K562 (cell line): ENCODE measurements around the gene DCAF11. TPM values are rescaled to one million over a fixed set of nuclear protein-coding genes. Genes with fewer than 3 reads are reported as not detected.
A peak's percentile ranks its signal among the peaks of the same experiment; 100 is the strongest.

Source experiments
- ATF7 ChIP-seq: fragments of 450-650 bp; IDR thresholded peaks from 2 replicates; pipeline ENCODE4 v1.7.1; 2014; ENCODE audit warnings: mild to moderate bottlenecking, moderate library complexity
- BCL6 ChIP-seq: fragments of 250-450 bp; sonication (Bioruptor Pico); IDR thresholded peaks from 2 replicates; pipeline ENCODE4 v1.4.0; 2020
- CAMTA2 ChIP-seq: fragments of 250-450 bp; sonication (Bioruptor Pico); conservative IDR thresholded peaks from 2 replicates; pipeline ENCODE4 v1.5.1; 2022
- ELF4 ChIP-seq: fragments of 450-650 bp; formaldehyde crosslinking; IDR thresholded peaks from 2 replicates; pipeline ENCODE4 v1.4.0; 2022; ENCODE audit warnings: missing genetic modification characterization
- FOXK2 ChIP-seq, 2 experiments: fragments of 450-650 bp; IDR thresholded peaks in 1 of 2; conservative IDR thresholded peaks in 1 of 2; 2 replicates each; pipeline ENCODE4 v1.6.1; 2016; ENCODE audit warnings: low read depth in 2 of 2, mild to moderate bottlenecking in 1 of 2
- GABPA ChIP-seq: fragments of 200-800 bp; sonication (Bioruptor generic); conservative IDR thresholded peaks from 2 replicates; pipeline ENCODE4 v1.6.1; 2016; ENCODE audit warnings: low read depth, missing genetic modification characterization, missing compliant biosample characterization
- HDAC8 ChIP-seq: fragments of 450-650 bp; IDR thresholded peaks from 2 replicates; pipeline ENCODE4 v1.6.1; 2016; ENCODE audit warnings: mild to moderate bottlenecking, missing genetic modification characterization, moderate library complexity, missing compliant biosample characterization
- MED1 ChIP-seq: sonication (generic); formaldehyde crosslinking; IDR thresholded peaks from 2 replicates; pipeline ENCODE4 v1.8.1; 2023; ENCODE audit warnings: missing genetic modification reagents, borderline replicate concordance
- NBN ChIP-seq: fragments of 450-650 bp; IDR thresholded peaks from 2 replicates; pipeline ENCODE4 v1.6.1; 2016; ENCODE audit warnings: low read depth, mild to moderate bottlenecking
- PPARD ChIP-seq: fragments of 250-450 bp; sonication (Bioruptor Pico); IDR thresholded peaks from 2 replicates; pipeline ENCODE4 v1.8.0; 2022; ENCODE audit warnings: inconsistent platforms, mild to moderate bottlenecking, moderate library complexity
- SMAD4 ChIP-seq: fragments of 250-450 bp; sonication (Bioruptor Pico); conservative IDR thresholded peaks from 2 replicates; pipeline ENCODE4 v1.8.0; 2021; ENCODE audit warnings: inconsistent platforms, mild to moderate bottlenecking, moderate library complexity
- SRSF1 ChIP-seq: fragments of 200-400 bp; formaldehyde crosslinking; IDR thresholded peaks from 2 replicates; pipeline ENCODE4 v1.6.1; 2017; ENCODE audit warnings: mild to moderate bottlenecking, low read depth, low read length, moderate library complexity
- SRSF3 ChIP-seq: fragments of 200-400 bp; formaldehyde crosslinking; IDR thresholded peaks from 2 replicates; pipeline ENCODE4 v1.6.1; 2016; ENCODE audit warnings: mild to moderate bottlenecking, low read length, moderate library complexity; ENCODE audit not compliant: insufficient read depth
- ZBTB1 ChIP-seq: sonication (generic); formaldehyde crosslinking; IDR thresholded peaks from 2 replicates; pipeline ENCODE4 v1.8.1; 2023; ENCODE audit warnings: missing genetic modification reagents, low read depth, mild to moderate bottlenecking, borderline replicate concordance
- ZEB2 ChIP-seq: fragments of 450-650 bp; IDR thresholded peaks from 2 replicates; pipeline ENCODE4 v1.6.1; 2016
- ZNF507 ChIP-seq: conservative IDR thresholded peaks from 2 replicates; pipeline ENCODE4 v1.6.1; 2017; ENCODE audit warnings: missing genetic modification characterization, missing compliant biosample characterization
- ZNF668 ChIP-seq: fragments of 250-450 bp; sonication (Bioruptor Pico); IDR thresholded peaks from 2 replicates; pipeline ENCODE4 v1.8.0; 2022; ENCODE audit warnings: mild to moderate bottlenecking, inconsistent platforms
- polyA plus RNA-seq, 8 experiments: library from polyadenylated mRNA; depleted of rRNA in 4 of 8; stranded (reverse) in 5 of 8; unstranded in 3 of 8; fragments of >200 nt; fragmentation: Nextera tagmentation in 2 of 8; fragmentation: Illumina TruSeq in 1 of 8; extraction: Ambion mirVana in 2 of 8; extraction: Trizol in 1 of 8; gene quantifications; 2 replicates each; pipeline versions ENCODE4 v1.2.1 to v1.2.3, GENCODE V29; 2011 to 2014; ENCODE audit warnings: inconsistent platforms in 1 of 8, missing spikeins in 1 of 8
- total RNA-seq, 7 experiments: library from RNA; depleted of rRNA in 6 of 7; stranded (reverse); fragments of >200 nt in 6 of 7; fragmentation: Illumina TruSeq in 2 of 7; extraction: Trizol in 2 of 7; gene quantifications; 2 replicates each; pipeline versions ENCODE4 v1.2.1 to v1.2.3, GENCODE V29; 2011 to 2021; ENCODE audit warnings: low replicate concordance in 1 of 7
- TF ChIP-seq, protein P1 (sequence below): fragments of 450-650 bp; IDR thresholded peaks from 2 replicates; pipeline ENCODE4 v1.7.1; 2018; ENCODE audit warnings: mild to moderate bottlenecking, low read depth; ENCODE audit not compliant: partially characterized antibody
- TF ChIP-seq, protein P2 (sequence below): sonication (generic); formaldehyde crosslinking; IDR thresholded peaks from 2 replicates; pipeline ENCODE4 v1.8.0; 2022; ENCODE audit warnings: mild to moderate bottlenecking, missing genetic modification reagents
- TF ChIP-seq, protein P3 (sequence below): fragments of 250-450 bp; sonication (Bioruptor Pico); IDR thresholded peaks from 2 replicates; pipeline ENCODE4 v1.4.0; 2020; ENCODE audit warnings: mild to moderate bottlenecking, moderate library complexity

Gene DCAF11
- total and polyA plus RNA-seq, 9 of the 15 experiments (the other 6 are each of a cell fraction or from before 2014, with no cell fraction given), result 8.5 to 46.2 (median 36.4) TPM

DNA sequence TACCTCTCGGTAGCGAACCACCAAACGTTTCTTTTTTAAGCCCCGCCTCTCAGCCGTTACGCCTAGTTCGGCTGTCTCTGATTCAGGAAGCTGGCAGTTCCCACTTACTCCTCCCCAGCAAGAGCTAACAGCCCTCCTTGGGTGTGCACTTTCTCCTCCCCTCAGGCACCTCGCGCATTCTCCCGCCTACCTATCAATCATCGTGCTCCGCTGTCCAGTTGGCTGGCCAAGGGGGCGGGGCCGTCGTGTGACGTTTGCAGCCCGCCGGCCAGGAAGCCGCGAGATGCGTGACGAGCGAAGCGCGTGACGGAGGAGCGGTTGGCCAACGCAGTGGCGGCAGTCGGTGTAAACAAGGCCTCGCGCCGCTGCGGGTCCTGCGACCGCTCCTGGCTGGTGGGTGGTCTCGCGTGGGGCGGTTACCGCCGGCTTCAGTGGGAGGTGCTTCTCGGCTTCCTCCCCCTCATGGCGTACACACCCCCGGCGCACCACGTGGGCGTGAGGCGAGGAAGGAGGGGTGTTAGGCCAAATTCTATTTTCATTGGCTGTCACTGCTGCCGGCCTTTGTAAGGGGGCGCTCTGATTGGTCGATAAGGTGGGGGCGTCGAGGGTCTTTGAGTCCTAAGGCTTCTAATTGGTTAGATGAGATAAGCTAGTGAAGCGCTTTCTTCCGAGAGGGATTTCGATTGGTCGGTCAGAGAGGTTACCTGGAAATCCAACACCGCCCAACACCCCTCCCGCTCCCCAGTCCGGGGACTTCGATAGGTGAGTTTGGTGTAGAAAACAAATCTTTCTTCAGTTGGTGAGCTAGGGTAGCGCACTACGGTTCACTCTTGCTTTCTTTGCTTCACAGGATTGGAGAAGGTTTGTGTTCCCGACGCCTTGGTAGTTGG, at the start of gene DCAF11, which contains the start of gene NRL (continued):
- TF ChIP-seq, protein P1, sequence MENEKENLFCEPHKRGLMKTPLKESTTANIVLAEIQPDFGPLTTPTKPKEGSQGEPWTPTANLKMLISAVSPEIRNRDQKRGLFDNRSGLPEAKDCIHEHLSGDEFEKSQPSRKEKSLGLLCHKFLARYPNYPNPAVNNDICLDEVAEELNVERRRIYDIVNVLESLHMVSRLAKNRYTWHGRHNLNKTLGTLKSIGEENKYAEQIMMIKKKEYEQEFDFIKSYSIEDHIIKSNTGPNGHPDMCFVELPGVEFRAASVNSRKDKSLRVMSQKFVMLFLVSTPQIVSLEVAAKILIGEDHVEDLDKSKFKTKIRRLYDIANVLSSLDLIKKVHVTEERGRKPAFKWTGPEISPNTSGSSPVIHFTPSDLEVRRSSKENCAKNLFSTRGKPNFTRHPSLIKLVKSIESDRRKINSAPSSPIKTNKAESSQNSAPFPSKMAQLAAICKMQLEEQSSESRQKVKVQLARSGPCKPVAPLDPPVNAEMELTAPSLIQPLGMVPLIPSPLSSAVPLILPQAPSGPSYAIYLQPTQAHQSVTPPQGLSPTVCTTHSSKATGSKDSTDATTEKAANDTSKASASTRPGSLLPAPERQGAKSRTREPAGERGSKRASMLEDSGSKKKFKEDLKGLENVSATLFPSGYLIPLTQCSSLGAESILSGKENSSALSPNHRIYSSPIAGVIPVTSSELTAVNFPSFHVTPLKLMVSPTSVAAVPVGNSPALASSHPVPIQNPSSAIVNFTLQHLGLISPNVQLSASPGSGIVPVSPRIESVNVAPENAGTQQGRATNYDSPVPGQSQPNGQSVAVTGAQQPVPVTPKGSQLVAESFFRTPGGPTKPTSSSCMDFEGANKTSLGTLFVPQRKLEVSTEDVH, result no peak
- TF ChIP-seq ZBTB1 (CRISPR knock-in tag) (peak; percentile 55; the same call in 1 of the 2 replicates), NBN (no peak), BCL6 (CRISPR knock-in tag) (no peak), ATF7 (peak; percentile 79), FOXK2 (conservative IDR thresholded peaks at IDR 0.05 in 1 of 2, IDR thresholded peaks at IDR 0.05 in 1 of 2; ENCODE audit: low read depth in 2 of 2) (peak; percentile 97 to 98), SMAD4 (CRISPR knock-in tag) (no peak; the same call in 1 of the 2 replicates), ZNF668 (CRISPR knock-in tag) (no peak), CAMTA2 (CRISPR knock-in tag) (no peak), PPARD (CRISPR knock-in tag) (no peak), SRSF1 (no peak), ELF4 (CRISPR knock-in tag) (no peak), HDAC8 (tag) (no peak), MED1 (CRISPR knock-in tag) (no peak), ZNF507 (tag) (no peak), SRSF3 (no peak), GABPA (tag) (no peak), ZEB2 (no peak; the same call in 1 of the 2 replicates)
- TF ChIP-seq, protein P2, sequence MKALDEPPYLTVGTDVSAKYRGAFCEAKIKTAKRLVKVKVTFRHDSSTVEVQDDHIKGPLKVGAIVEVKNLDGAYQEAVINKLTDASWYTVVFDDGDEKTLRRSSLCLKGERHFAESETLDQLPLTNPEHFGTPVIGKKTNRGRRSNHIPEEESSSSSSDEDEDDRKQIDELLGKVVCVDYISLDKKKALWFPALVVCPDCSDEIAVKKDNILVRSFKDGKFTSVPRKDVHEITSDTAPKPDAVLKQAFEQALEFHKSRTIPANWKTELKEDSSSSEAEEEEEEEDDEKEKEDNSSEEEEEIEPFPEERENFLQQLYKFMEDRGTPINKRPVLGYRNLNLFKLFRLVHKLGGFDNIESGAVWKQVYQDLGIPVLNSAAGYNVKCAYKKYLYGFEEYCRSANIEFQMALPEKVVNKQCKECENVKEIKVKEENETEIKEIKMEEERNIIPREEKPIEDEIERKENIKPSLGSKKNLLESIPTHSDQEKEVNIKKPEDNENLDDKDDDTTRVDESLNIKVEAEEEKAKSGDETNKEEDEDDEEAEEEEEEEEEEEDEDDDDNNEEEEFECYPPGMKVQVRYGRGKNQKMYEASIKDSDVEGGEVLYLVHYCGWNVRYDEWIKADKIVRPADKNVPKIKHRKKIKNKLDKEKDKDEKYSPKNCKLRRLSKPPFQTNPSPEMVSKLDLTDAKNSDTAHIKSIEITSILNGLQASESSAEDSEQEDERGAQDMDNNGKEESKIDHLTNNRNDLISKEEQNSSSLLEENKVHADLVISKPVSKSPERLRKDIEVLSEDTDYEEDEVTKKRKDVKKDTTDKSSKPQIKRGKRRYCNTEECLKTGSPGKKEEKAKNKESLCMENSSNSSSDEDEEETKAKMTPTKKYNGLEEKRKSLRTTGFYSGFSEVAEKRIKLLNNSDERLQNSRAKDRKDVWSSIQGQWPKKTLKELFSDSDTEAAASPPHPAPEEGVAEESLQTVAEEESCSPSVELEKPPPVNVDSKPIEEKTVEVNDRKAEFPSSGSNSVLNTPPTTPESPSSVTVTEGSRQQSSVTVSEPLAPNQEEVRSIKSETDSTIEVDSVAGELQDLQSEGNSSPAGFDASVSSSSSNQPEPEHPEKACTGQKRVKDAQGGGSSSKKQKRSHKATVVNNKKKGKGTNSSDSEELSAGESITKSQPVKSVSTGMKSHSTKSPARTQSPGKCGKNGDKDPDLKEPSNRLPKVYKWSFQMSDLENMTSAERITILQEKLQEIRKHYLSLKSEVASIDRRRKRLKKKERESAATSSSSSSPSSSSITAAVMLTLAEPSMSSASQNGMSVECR (CRISPR knock-in tag), result peak; percentile 95
- TF ChIP-seq, protein P3, sequence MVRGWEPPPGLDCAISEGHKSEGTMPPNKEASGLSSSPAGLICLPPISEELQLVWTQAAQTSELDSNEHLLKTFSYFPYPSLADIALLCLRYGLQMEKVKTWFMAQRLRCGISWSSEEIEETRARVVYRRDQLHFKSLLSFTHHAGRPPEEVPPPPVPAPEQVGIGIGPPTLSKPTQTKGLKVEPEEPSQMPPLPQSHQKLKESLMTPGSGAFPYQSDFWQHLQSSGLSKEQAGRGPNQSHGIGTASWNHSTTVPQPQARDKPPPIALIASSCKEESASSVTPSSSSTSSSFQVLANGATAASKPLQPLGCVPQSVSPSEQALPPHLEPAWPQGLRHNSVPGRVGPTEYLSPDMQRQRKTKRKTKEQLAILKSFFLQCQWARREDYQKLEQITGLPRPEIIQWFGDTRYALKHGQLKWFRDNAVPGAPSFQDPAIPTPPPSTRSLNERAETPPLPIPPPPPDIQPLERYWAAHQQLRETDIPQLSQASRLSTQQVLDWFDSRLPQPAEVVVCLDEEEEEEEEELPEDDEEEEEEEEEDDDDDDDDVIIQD (CRISPR knock-in tag), result no peak
